Neural cell (in vitro differentiated cells): ENCODE results near the gene DLG5. TPM values are rescaled to one million over a fixed set of nuclear protein-coding genes. Genes with fewer than 3 reads are reported as not detected.

Experiments
- H2AFZ ChIP-seq: fragments of 200-600, 300-800 bp; sonication (generic), shearing (Covaris generic); 2 replicates; pipeline ENCODE4 v1.6.0; 2014; ENCODE audit warnings: low read depth, mild to moderate bottlenecking, antibody characterized with exemption, low read length, moderate library complexity
- H3F3A ChIP-seq: fragments of 200-600 bp; shearing (Covaris generic); 2 replicates; pipeline ENCODE4 v1.6.1; 2016; ENCODE audit warnings: mild to moderate bottlenecking, moderate library complexity, mixed read lengths, antibody characterized with exemption, low read length; ENCODE audit not compliant: insufficient read depth, poor library complexity, severe bottlenecking
- H3K27ac ChIP-seq: fragments of 200-600, 300-800 bp; sonication (generic), shearing (Covaris generic); 2 replicates; pipeline ENCODE4 v1.5.1; 2014; ENCODE audit warnings: mild to moderate bottlenecking, low read length, moderate library complexity
- H3K27me3 ChIP-seq: fragments of 300-800, 200-600 bp; sonication (generic), shearing (Covaris generic); 2 replicates; pipeline ENCODE4 v1.6.0; 2014; ENCODE audit warnings: mild to moderate bottlenecking, low read depth, low read length, moderate library complexity; ENCODE audit not compliant: insufficient read depth
- H3K36me3 ChIP-seq: fragments of 300-800, 200-600 bp; sonication (generic), shearing (Covaris generic); 2 replicates; pipeline ENCODE4 v1.5.1; 2014; ENCODE audit warnings: mild to moderate bottlenecking, antibody characterized with exemption, low read length, moderate library complexity; ENCODE audit not compliant: insufficient read depth
- H3K4me2 ChIP-seq: fragments of 300-800, 200-600 bp; sonication (generic), shearing (Covaris generic); 2 replicates; pipeline ENCODE4 v1.6.0; 2014; ENCODE audit warnings: mild to moderate bottlenecking, low read length
- H3K4me3 ChIP-seq: fragments of 300-800, 200-600 bp; sonication (generic), shearing (Covaris generic); 2 replicates; pipeline ENCODE4 v1.5.1; 2014; ENCODE audit warnings: mild to moderate bottlenecking, low read length, moderate library complexity
- H3K79me2 ChIP-seq: fragments of 200-600 bp; shearing (Covaris generic); replicated peaks from 2 replicates; pipeline ENCODE4 v1.6.0; 2014; ENCODE audit warnings: mild to moderate bottlenecking, low read length, moderate library complexity; ENCODE audit not compliant: insufficient read depth
- H3K9ac ChIP-seq: fragments of 300-800, 200-600 bp; sonication (generic), shearing (Covaris generic); 2 replicates; pipeline ENCODE4 v1.6.1; 2016; ENCODE audit warnings: mild to moderate bottlenecking, low read length, mixed read lengths
- H3K9me2 ChIP-seq: fragments of 200-600 bp; shearing (Covaris generic); 2 replicates; pipeline ENCODE4 v1.6.1; 2016; ENCODE audit warnings: mild to moderate bottlenecking, low read length, mixed read lengths; ENCODE audit not compliant: insufficient read depth
- H3K9me3 ChIP-seq: fragments of 200-600, 300-800 bp; sonication (generic), shearing (Covaris generic); 2 replicates; pipeline ENCODE4 v1.6.1; 2016; ENCODE audit warnings: mild to moderate bottlenecking, mixed run types, low read length, moderate library complexity, mixed read lengths
- H4K20me1 ChIP-seq: fragments of 200-600 bp; shearing (Covaris generic); 2 replicates; pipeline ENCODE4 v1.6.1; 2016; ENCODE audit warnings: mild to moderate bottlenecking, mixed run types; ENCODE audit not compliant: insufficient read depth
- EP300 ChIP-seq: fragments of 450-650 bp; conservative IDR thresholded peaks from 2 replicates; pipeline ENCODE4 v1.6.1; 2014; ENCODE audit warnings: antibody characterized with exemption, mild to moderate bottlenecking, moderate library complexity; ENCODE audit not compliant: poor library complexity, severe bottlenecking
- EZH2 ChIP-seq: fragments of 200-600, 300-800 bp; shearing (Covaris generic), sonication (generic); IDR thresholded peaks from 2 replicates; pipeline ENCODE4 v1.6.1; 2014; ENCODE audit warnings: antibody characterized with exemption, low read length, borderline replicate concordance, mild to moderate bottlenecking; ENCODE audit not compliant: insufficient read depth, poor library complexity, severe bottlenecking
- MXI1 ChIP-seq: fragments of 450-650 bp; conservative IDR thresholded peaks from 2 replicates; pipeline ENCODE4 v1.6.1; 2014; ENCODE audit warnings: antibody characterized with exemption, mild to moderate bottlenecking; ENCODE audit not compliant: poor library complexity, severe bottlenecking
- POLR2AphosphoS5 ChIP-seq: IDR thresholded peaks from 2 replicates; pipeline ENCODE4 v1.6.1; 2012
- RAD21 ChIP-seq: fragments of 450-650 bp; conservative IDR thresholded peaks from 2 replicates; pipeline ENCODE4 v1.6.1; 2014; ENCODE audit warnings: antibody characterized with exemption, mild to moderate bottlenecking, moderate library complexity
- SMC3 ChIP-seq: fragments of 450-650 bp; conservative IDR thresholded peaks from 2 replicates; pipeline ENCODE4 v1.6.1; 2014; ENCODE audit warnings: antibody characterized with exemption, mild to moderate bottlenecking, moderate library complexity; ENCODE audit not compliant: poor library complexity
- TAF1 ChIP-seq: IDR thresholded peaks from 2 replicates; pipeline ENCODE4 v1.6.1; 2012; ENCODE audit warnings: low read depth
- polyA plus RNA-seq: library from polyadenylated mRNA; depleted of rRNA; stranded (reverse); fragments of >200 nt; gene quantifications from 2 replicates; pipeline ENCODE4 v1.2.3, GENCODE V29; 2014
- TF ChIP-seq, protein P1 (sequence below): fragments of 450-650 bp; IDR thresholded peaks from 2 replicates; pipeline ENCODE4 v1.5.1; 2014; ENCODE audit warnings: antibody characterized with exemption, mild to moderate bottlenecking, moderate library complexity; ENCODE audit not compliant: poor library complexity, severe bottlenecking
- TF ChIP-seq, protein P2 (sequence below): IDR thresholded peaks from 2 replicates; pipeline ENCODE4 v1.6.1; 2012; ENCODE audit warnings: borderline replicate concordance

DLG5 gene
- polyA plus RNA-seq, 1 donor from 2014 or later = 72.9 TPM

DNA sequence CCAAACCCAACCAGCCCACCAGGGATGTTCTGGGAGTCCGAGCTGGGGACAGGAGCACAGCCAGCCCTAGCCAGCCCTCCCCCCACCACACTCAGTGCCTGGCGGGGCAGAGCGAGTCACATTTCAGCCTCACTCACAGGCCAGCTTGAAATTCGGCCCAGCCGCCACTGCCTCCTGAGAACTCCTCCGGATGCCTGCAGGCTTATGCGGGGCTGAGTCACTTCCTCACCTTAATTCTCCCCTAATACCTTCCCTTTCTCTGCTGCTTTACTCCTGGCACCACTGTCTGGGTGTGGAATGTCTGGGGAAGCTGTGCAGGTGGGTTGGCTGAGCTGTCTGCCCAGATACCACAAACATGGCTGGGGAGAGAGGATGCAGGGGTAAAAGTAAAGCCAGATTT is 22.6 kb upstream of the DLG5 start:
- H3F3A ChIP-seq = no peaks in the 10 kb centered on the region
- TF ChIP-seq, protein P1, sequence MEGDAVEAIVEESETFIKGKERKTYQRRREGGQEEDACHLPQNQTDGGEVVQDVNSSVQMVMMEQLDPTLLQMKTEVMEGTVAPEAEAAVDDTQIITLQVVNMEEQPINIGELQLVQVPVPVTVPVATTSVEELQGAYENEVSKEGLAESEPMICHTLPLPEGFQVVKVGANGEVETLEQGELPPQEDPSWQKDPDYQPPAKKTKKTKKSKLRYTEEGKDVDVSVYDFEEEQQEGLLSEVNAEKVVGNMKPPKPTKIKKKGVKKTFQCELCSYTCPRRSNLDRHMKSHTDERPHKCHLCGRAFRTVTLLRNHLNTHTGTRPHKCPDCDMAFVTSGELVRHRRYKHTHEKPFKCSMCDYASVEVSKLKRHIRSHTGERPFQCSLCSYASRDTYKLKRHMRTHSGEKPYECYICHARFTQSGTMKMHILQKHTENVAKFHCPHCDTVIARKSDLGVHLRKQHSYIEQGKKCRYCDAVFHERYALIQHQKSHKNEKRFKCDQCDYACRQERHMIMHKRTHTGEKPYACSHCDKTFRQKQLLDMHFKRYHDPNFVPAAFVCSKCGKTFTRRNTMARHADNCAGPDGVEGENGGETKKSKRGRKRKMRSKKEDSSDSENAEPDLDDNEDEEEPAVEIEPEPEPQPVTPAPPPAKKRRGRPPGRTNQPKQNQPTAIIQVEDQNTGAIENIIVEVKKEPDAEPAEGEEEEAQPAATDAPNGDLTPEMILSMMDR = no peak
- no peak for TF ChIP-seq EP300
- TF ChIP-seq TAF1 = no peak
- TF ChIP-seq, protein P2, sequence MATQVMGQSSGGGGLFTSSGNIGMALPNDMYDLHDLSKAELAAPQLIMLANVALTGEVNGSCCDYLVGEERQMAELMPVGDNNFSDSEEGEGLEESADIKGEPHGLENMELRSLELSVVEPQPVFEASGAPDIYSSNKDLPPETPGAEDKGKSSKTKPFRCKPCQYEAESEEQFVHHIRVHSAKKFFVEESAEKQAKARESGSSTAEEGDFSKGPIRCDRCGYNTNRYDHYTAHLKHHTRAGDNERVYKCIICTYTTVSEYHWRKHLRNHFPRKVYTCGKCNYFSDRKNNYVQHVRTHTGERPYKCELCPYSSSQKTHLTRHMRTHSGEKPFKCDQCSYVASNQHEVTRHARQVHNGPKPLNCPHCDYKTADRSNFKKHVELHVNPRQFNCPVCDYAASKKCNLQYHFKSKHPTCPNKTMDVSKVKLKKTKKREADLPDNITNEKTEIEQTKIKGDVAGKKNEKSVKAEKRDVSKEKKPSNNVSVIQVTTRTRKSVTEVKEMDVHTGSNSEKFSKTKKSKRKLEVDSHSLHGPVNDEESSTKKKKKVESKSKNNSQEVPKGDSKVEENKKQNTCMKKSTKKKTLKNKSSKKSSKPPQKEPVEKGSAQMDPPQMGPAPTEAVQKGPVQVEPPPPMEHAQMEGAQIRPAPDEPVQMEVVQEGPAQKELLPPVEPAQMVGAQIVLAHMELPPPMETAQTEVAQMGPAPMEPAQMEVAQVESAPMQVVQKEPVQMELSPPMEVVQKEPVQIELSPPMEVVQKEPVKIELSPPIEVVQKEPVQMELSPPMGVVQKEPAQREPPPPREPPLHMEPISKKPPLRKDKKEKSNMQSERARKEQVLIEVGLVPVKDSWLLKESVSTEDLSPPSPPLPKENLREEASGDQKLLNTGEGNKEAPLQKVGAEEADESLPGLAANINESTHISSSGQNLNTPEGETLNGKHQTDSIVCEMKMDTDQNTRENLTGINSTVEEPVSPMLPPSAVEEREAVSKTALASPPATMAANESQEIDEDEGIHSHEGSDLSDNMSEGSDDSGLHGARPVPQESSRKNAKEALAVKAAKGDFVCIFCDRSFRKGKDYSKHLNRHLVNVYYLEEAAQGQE = no peak
- TF ChIP-seq MXI1 = no peak
- TF ChIP-seq RAD21 = no peak
- no peak for TF ChIP-seq EZH2
- TF ChIP-seq POLR2AphosphoS5 = no peak
- H3K36me3 ChIP-seq = no peaks in the 10 kb centered on the region
- no peaks in the 10 kb centered on the region for H4K20me1 ChIP-seq
- no peaks in the 10 kb centered on the region for H3K9me3 ChIP-seq
- no peak overlapping the region for H2AFZ ChIP-seq
- no peaks in the 10 kb centered on the region for H3K9me2 ChIP-seq
- H3K27me3 ChIP-seq = no peaks in the 10 kb centered on the region
- no peak overlapping the region for H3K27ac ChIP-seq
- no peak overlapping the region for H3K4me2 ChIP-seq
- H3K79me2 ChIP-seq = no peaks in the 10 kb centered on the region
- H3K9ac ChIP-seq = no peak overlapping the region
- H3K4me3 ChIP-seq = no peak overlapping the region

DNA sequence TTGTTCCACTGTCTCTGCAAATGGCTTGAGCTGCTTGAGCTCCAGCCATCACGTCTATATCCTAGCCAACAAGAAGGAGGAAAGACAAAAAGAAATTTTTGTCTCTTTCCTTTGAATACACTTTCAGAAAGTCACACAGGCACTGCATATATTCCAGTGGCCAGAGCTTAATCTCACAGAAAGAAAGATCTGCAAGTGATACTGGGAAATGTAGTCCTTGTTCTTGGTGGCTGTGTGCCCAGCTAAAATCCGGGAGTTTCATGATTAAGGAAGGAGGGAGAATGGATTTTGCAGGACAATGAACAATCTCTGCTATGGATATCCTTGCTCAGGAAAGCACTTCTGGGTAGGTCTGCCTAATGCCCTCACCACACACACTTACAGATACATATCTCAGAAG is 19.5 kb upstream of the DLG5 start:
- no peak overlapping the region for H2AFZ ChIP-seq
- no peak overlapping the region for H3K4me2 ChIP-seq
- no peaks in the 10 kb centered on the region for H3K36me3 ChIP-seq
- no peak overlapping the region for H3K9ac ChIP-seq
- H3K27me3 ChIP-seq = no peaks in the 10 kb centered on the region
- no peaks in the 10 kb centered on the region for H3K9me2 ChIP-seq
- H3K9me3 ChIP-seq = no peaks in the 10 kb centered on the region
- H3K27ac ChIP-seq = no peak overlapping the region
- no peak for TF ChIP-seq POLR2AphosphoS5
- TF ChIP-seq MXI1 = no peak
- TF ChIP-seq, protein P2 = no peak
- no peak for TF ChIP-seq RAD21
- no peak for TF ChIP-seq EP300
- no peak for TF ChIP-seq SMC3
- TF ChIP-seq, protein P1 = no peak
- no peak for TF ChIP-seq TAF1
- no peak for TF ChIP-seq EZH2
- no peaks in the 10 kb centered on the region for H3K79me2 ChIP-seq
- no peaks in the 10 kb centered on the region for H3F3A ChIP-seq
- no peak overlapping the region for H3K4me3 ChIP-seq
- no peaks in the 10 kb centered on the region for H4K20me1 ChIP-seq
